Measurements from ENCODE around the gene CDT1. TPM values are rescaled to one million over a fixed set of nuclear protein-coding genes. Genes with fewer than 3 reads are reported as not detected.

Gene CDT1
- total and polyA plus RNA-seq, 10 of the 15 experiments (the other 5 are each of a cell fraction or from before 2014, with no cell fraction given) = 0.50 to 87.6 (median 8.8) TPM

DNA sequence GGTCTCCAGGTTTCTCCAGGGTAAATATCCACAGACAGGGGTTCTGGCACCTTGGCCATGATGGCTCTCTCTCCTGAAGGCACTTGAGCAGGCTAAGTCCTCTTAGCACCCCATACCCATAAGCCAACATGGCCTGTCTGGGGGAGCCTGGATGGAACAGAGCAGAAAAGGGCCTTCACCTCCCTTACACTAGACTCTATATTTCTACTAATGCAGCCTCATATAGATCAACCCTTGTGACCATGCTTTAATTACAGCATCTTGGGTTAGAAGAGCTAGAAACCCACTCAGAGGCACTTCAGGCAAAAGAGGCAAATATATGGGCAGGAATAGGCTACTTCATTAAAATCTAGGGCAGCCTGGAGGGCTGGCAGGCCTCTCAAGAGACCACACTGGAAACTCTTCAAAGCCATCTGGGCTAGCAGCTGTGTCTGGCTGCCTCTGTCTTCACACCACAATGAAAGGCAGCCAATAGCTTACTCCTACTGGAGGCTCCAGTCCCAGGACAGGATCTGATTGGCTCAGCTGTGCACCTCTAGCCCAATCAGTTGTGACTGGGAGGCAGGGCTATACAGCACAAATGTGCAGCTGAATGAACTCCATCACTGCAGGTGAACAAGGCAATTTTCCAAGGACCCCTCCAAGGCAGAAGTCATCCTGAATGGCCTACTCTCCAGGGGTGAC, 4.7 kb upstream of the CDT1 start:
- Histone ChIP-seq H3K9ac (ENCODE audit: control insufficient read depth, insufficient read depth, low read length) (no peak overlapping the region), H3K4me3 (no peak overlapping the region), H3K27ac (ENCODE audit: control insufficient read depth, insufficient read depth) (no peak overlapping the region), H3K9me3 (replicated peaks; ENCODE audit: control insufficient read depth, insufficient read depth, low read length) (no peaks in the 10 kb centered on the region), H3K79me2 (ENCODE audit: control insufficient read depth, insufficient read depth, low read length) (peaks cover 4% of the 10 kb centered on the region; the same call in 1 of the 2 replicates), H4K20me1 (ENCODE audit: control insufficient read depth, insufficient read depth) (no peaks in the 10 kb centered on the region), H3K4me2 (ENCODE audit: control insufficient read depth, insufficient read depth) (no peak overlapping the region), H3K27me3 (replicated peaks in 1 of 2; ENCODE audit: control insufficient read depth in 2 of 2, insufficient read depth in 2 of 2, low read length in 1 of 2) (no peaks in the 10 kb centered on the region), H3K4me1 (ENCODE audit: control insufficient read depth, insufficient read depth, low read length) (peaks cover 15% of the 10 kb centered on the region), H3K36me3 (ENCODE audit: control insufficient read depth in 2 of 2, insufficient read depth in 2 of 2, low read length in 1 of 2) (no peaks in the 10 kb centered on the region), H2AFZ (ENCODE audit: control insufficient read depth, low read depth, low read length) (no peak overlapping the region)
- ChIA-PET RAD21 (ENCODE audit: unreplicated experiment) (interaction anchor here (0.5 to 1.4 kb wide), 2 partner anchors 13 to 61 kb away, joined by 3 read pairs; no protein-coding TSS in a partner anchor), SMC1A (ENCODE audit: uncharacterized antibody, unreplicated experiment) (interaction anchor here (1.1 kb wide), 1 partner anchor 17 kb away, joined by 3 read pairs; no protein-coding TSS in a partner anchor), POLR2A (interaction anchor here (1.7 to 1.8 kb wide), 2 partner anchors 13 to 17 kb away, joined by 5 to 6 read pairs; partner anchors contain the start of gene APRT), CTCF (interaction anchor here (1.7 to 3.2 kb wide), 2 partner anchors 14 to 62 kb away, joined by 4 to 15 read pairs; no protein-coding TSS in a partner anchor)
- FAIRE-seq (no peak), DNase-seq (ENCODE audit: low read depth, low spot score) (no peak), ATAC-seq (peak; percentile 31)
- TF ChIP-seq NFYB (IDR thresholded peaks at IDR 0.05; ENCODE audit: insufficient read depth, low read depth, low read length) (peak; percentile 79), IKZF2 (IDR thresholded peaks at IDR 0.05) (no peak), SP1 (IDR thresholded peaks at IDR 0.05; ENCODE audit: low read depth, low read length) (peak; percentile 70), YY1 (IDR thresholded peaks at IDR 0.05; ENCODE audit: low read depth, low read length) (no peak)
- BruUV-seq (replicated peaks) = no TSS peak
- intact Hi-C loops (cut with micrococcal nuclease; ENCODE audit: unreplicated experiment) (no loop called here), in situ Hi-C loops (cut with MboI) (no loop called here)

DNA sequence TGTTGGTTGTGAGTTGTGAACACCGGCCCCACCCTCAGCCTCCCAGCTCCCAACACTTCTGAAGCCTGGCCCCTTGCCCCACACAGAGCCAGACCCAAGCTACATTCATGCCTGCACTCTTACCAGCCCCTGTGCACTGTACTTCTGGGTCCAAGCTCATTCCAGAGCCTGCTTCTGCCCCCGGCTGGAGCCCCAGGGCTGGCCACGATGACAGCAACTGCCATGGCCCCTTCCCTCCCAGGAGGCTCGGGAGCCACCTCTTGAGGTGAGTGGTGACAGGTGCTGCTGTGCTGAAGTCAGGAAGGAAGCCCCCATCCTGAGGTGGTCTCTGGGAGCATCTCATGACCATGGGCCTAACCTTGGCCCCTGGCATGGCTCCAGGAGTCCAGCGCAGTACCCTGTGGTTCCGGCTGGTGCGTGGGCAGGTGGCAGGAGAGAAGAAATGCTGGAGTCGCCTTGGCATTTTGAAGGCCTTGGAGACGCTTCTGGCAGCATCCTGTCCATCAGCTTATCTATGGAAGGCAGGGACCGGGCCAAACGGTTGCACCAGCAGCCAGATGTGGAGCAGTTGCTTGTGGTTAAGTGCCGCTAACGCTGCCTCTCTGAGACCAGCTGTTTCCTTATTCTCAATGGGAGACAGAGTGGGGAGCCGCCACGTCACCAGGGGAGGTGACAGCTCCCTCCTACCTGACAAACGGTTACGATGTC, 3.9 kb upstream of the CDT1 start:
- FAIRE-seq = no peak
- peaks cover 15% of the 10 kb centered on the region for H3K4me1 ChIP-seq (ENCODE audit: control insufficient read depth, insufficient read depth, low read length)
- WGBS (ENCODE audit: insufficient coverage, insufficient replicate concordance, low lambda C conversion rate, missing lambda C conversion rate) = 78% methylated on average over 17 of the region's 17 CpGs
- TF ChIP-seq MEF2B (IDR thresholded peaks at IDR 0.05; ENCODE audit: partially characterized antibody, poor library complexity, severe bottlenecking) = no peak
- peak; percentile 36; the same call in 1 of the 2 replicates for TF ChIP-seq CREM (IDR thresholded peaks at IDR 0.05; ENCODE audit: low read depth)
- TF ChIP-seq SRF (IDR thresholded peaks at IDR 0.05; ENCODE audit: low read depth in 2 of 2, low read length in 2 of 2) = no peak
- TF ChIP-seq SIX5 (IDR thresholded peaks at IDR 0.05; ENCODE audit: low read depth, low read length, severe bottlenecking) = no peak
- 0 out of 2 replicates have a peak, but pooled peaks have one; percentile 25 for TF ChIP-seq TCF12 (IDR thresholded peaks at IDR 0.05; ENCODE audit: low read depth, low read length)
- no peak for TF ChIP-seq ZNF622 (IDR thresholded peaks at IDR 0.05)
- TF ChIP-seq RBBP5 (conservative IDR thresholded peaks at IDR 0.05) = no peak
- no peak for TF ChIP-seq RELA (IDR thresholded peaks at IDR 0.05; ENCODE audit: borderline replicate concordance, partially characterized antibody)
- 0 out of 2 replicates have a peak, but pooled peaks have one; percentile 30 for TF ChIP-seq EED (IDR thresholded peaks at IDR 0.05; ENCODE audit: low read depth)
- TF ChIP-seq LARP7 (IDR thresholded peaks at IDR 0.05) = no peak
- no peak for TF ChIP-seq IKZF1 (conservative IDR thresholded peaks at IDR 0.05)
- no peak for TF ChIP-seq ZZZ3 (IDR thresholded peaks at IDR 0.05; ENCODE audit: control insufficient read depth, insufficient read length, low read depth)

More for the DNA sequence above, 3.9 kb upstream of the CDT1 start:
- H3K27me3 ChIP-seq (replicated peaks in 1 of 2; ENCODE audit: control insufficient read depth in 2 of 2, insufficient read depth in 2 of 2, low read length in 1 of 2) = no peaks in the 10 kb centered on the region
- SMC1A ChIA-PET (ENCODE audit: uncharacterized antibody, unreplicated experiment) = interaction anchor here (1.1 to 1.5 kb wide), 2 partner anchors 11 to 18 kb away, joined by 3 to 7 read pairs; no protein-coding TSS in a partner anchor
- H3K9me3 ChIP-seq (replicated peaks; ENCODE audit: control insufficient read depth, insufficient read depth, low read length) = no peaks in the 10 kb centered on the region
- BruUV-seq (replicated peaks) = no TSS peak
- no peaks in the 10 kb centered on the region for H4K20me1 ChIP-seq (ENCODE audit: control insufficient read depth, insufficient read depth)
- H3K9ac ChIP-seq (ENCODE audit: control insufficient read depth, insufficient read depth, low read length) = no peak overlapping the region
- H3K27ac ChIP-seq (ENCODE audit: control insufficient read depth, insufficient read depth) = no peak overlapping the region
- in situ Hi-C loops (cut with MboI) = no loop called here
- DNase-seq (ENCODE audit: low read depth, low spot score) (no peak), ATAC-seq (no peak)
- no peaks in the 10 kb centered on the region for H3K36me3 ChIP-seq (ENCODE audit: control insufficient read depth in 2 of 2, insufficient read depth in 2 of 2, low read length in 1 of 2)
- H3K4me3 ChIP-seq = no peak overlapping the region
- H2AFZ ChIP-seq (ENCODE audit: control insufficient read depth, low read depth, low read length) = 0 out of 2 replicates have a peak overlapping the region, but pooled peaks have one; percentile 45
- intact Hi-C loops (cut with micrococcal nuclease; ENCODE audit: unreplicated experiment) = no loop called here
- peak overlapping the region; percentile 30; the same call in 1 of the 2 replicates for H3K4me2 ChIP-seq (ENCODE audit: control insufficient read depth, insufficient read depth)
- RAD21 ChIA-PET (ENCODE audit: unreplicated experiment) = interaction anchor here (0.5 to 2.6 kb wide), 6 partner anchors 11 to 158 kb away, joined by 3 to 10 read pairs (median 3); no protein-coding TSS in a partner anchor
- H3K79me2 ChIP-seq (ENCODE audit: control insufficient read depth, insufficient read depth, low read length) = peaks cover 11% of the 10 kb centered on the region
- POLR2A ChIA-PET = interaction anchor here (0.6 to 1.8 kb wide), 4 partner anchors 10 to 18 kb away, joined by 3 to 6 read pairs (median 4); partner anchors contain the start of gene APRT
- CTCF ChIA-PET = interaction anchor here (1.3 to 3.2 kb wide), 4 partner anchors 13 to 62 kb away, joined by 3 to 15 read pairs (median 8); no protein-coding TSS in a partner anchor
